Activated CD4-positive, alpha-beta T cell treated with anti-CD3 and anti-CD28 coated beads for 1 hour (primary cell): Measurements from ENCODE around the gene ETNK1.
"Not testable (repeated sequence)": the region's sequence is repeated elsewhere in the genome, so short reads cannot be mapped to it uniquely, and the experiment has no call there.

Experiments used
- DNase-seq: peaks from one replicate; pipeline ENCODE4 v3.0.0-alpha.2; 2020

Gene ETNK1, protein sequence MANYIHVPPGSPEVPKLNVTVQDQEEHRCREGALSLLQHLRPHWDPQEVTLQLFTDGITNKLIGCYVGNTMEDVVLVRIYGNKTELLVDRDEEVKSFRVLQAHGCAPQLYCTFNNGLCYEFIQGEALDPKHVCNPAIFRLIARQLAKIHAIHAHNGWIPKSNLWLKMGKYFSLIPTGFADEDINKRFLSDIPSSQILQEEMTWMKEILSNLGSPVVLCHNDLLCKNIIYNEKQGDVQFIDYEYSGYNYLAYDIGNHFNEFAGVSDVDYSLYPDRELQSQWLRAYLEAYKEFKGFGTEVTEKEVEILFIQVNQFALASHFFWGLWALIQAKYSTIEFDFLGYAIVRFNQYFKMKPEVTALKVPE

GRCh38 chr12:22624870-22625761 lies at the start of gene ETNK1:
ETNK1 (plus strand) TSS chr12:22625171; CDS start chr12:22625431, 260 bp downstream.
- DNase-seq, result peak; percentile 74

DNA sequence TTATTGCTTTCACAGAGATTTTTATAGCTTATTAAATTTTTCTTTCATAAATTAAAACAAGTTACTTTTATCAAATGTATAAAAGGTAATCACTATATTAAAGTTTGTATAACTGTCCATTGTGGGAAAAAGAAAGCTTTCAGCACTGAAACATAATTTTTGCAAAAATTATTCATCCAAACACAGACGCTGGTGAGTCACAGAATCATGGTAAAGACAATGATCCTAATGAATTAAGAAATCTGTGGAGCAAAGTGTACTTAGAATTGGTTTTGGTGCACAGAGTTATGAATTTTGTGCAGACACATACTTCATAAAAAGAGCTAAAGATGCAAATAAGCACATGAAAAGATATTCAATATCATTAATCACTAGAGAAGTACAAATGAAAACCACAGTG lies 48.9 kb upstream of the ETNK1 start:
- no peak for DNase-seq

GRCh38 chr12:22576473-22576872 lies 48.5 kb upstream of the ETNK1 start:
- DNase-seq, result no peak

DNA sequence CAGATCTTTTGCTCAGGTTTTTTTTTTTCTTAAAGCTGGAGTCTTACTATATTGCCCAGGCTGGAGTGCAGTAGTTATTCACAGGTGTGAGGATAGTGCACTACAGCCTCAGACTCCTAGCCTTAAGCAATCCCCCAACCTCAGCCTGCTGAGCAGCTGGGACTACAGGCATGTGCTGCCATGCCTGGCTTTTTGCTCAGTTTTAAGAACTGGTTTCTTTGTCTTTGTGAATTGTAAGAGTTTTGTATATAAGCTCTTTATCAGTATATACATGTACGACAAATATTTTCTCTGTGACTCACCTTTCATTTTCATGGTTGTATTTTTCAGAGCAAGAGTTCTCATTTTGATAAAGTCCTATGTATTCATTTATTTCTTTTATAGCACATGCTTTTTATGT lies 47.3 kb upstream of the ETNK1 start:
- no peak for DNase-seq

GRCh38 chr12:22578328-22578727 lies 46.6 kb upstream of the ETNK1 start:
- DNase-seq, result no peak

GRCh38 chr12:22588817-22589216 lies 36.2 kb upstream of the ETNK1 start:
- no peak for DNase-seq

DNA sequence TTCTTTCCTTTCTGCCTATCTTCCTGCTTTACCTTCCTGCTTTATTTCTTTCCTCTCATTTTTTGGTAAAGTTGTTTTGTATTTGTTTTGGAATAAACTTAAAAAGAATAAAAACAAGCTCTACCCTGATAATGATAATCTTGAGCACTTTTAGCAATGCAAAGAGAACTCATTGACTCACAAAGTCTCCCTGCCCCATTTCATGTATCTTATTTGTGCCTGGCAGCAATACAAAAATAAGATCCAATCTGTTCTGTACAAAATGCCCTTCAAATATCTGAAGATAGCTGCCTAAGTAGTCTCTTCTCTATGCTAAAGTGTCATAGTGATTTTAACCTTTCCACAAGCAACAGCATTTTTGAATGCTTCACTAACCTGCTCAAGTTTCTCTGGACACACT lies 31.1 kb upstream of the ETNK1 start:
- no peak for DNase-seq

DNA sequence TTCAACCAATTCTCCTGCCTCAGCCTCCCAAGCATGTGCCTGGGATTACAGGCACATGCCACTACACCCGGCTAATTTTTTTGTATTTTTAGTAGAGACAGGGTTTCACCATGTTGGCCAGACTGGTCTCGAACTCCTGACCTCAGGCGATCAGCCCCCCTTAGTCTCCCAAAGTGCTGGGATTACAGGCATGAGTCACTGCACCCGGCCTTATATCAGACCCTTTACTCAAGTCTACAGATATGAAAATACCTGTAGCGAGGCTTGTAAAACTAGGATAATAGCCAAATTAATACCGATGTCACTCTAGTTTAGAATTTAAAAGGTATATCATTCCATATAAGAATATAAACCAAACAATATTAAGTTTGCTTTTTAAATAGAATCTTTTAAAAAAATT lies 27.4 kb upstream of the ETNK1 start:
- not testable (repeated sequence) for DNase-seq

DNA sequence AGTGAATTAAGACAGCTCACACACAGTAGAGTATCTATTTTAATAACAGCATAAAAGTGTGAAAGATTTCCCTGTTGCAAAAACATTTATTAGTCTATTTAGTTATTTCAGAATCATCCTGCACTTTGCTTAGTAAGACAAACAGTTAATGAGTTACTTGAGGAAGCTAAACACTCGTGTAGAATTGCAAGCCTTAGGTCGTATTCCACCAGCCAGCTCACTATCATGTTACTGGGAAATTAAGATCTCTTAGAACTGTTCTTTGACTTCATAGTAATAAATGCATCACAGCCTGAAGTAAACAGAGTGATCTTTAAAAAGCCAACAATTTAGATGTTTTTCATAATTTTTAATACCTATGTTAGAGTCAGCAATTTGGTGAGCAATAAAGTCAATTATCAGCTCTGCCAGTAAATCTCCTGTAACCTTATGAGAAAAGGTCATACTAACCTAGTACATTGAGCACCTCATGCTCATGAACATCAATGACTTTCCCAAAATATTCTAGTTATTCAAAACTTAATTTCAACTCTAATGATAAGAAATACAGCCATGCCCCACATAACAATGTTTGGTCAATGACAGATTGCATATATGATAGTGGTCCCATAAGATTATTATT lies 26.7 kb upstream of the ETNK1 start:
- DNase-seq, result no peak

GRCh38 chr12:22598763-22599161 lies 26.2 kb upstream of the ETNK1 start:
- DNase-seq, result no peak

- no peak for DNase-seq
Observed at GRCh38 chr12:22600181-22600580, 24.8 kb upstream of the ETNK1 start.

GRCh38 chr12:22609501-22609900 lies 15.5 kb upstream of the ETNK1 start:
- DNase-seq, result no peak

GRCh38 chr12:22610131-22610530 lies 14.8 kb upstream of the ETNK1 start:
- no peak for DNase-seq

DNA sequence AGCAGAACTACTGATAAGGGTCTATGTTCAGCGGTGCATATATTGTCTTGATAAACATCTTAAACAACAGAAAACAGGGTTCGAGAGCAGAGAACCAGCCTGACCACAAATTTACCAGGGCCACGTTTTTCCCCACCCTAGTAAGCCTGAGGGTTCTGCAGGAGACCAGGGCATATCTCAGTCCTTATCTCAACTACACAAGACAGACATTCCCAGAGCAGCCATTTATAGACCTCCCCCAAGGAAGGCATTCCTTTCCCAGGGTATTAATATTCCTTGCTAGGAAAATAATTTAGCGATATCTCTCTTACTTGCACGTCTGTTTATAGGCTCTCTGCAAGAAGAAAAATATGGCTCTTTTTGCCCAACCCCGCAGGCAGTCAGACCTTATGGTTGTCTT lies 12.1 kb upstream of the ETNK1 start:
- DNase-seq, result not testable (repeated sequence)

DNA sequence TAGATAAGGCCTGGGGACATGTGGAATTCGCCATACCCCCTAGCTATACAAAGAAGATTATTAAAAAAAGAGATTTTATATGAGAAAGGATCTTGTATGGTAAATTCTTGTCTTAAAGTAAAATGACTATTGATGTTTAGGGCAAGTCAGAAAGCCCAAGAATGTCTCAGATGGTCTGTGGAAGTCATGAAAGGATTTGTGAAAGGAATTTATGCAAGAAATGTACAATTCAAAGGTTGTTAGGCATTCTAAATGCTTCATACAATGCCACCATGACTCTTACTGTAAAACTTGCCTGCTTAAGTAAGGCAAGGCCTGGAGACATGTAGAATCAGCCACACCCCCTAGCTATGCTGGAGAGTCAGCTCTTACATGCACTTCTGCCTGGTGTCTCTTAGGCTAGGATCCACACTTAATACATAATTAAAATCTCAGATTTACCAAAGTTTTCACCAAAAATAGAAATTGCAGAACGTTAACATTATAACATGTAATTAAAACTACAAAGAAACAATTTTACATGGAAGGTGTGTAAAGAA lies 8.9 kb upstream of the ETNK1 start:
- no peak for DNase-seq

DNA sequence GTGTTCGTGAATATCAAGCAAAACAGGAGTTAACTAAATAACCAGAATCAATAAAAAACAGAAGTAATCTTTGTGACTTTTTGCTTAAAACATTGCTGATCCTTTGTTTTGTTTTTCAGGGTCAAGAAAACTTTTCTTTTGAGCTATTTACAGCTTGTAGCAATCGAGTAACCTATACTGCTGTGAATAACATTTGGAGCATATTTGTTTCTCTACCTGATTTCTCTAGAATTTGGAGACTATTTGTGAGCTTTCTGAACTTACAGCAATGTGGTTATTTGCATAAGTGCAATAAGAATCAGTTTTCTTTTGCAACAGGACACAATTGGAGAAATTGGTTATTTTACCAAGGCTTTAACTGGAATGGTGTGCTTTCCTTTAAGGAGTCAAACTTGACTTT lies 7.3 kb upstream of the ETNK1 start:
- no peak for DNase-seq

DNA sequence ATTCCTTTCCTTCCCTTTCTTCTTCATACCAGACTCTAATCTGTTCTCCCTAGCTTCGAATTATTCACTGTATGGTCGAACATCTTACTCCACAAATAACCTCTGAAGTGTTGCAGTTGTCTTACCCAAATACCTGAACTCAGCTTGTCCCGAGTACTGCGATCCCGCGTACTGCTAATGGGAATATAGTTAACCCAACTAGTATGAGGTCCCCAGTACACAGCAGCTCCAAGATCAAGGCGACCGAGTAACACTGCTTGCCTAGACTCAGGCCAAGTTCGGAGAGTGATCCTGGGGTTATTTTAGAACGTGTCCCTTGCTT lies 462 bp upstream of the ETNK1 start:
- no peak for DNase-seq

DNA sequence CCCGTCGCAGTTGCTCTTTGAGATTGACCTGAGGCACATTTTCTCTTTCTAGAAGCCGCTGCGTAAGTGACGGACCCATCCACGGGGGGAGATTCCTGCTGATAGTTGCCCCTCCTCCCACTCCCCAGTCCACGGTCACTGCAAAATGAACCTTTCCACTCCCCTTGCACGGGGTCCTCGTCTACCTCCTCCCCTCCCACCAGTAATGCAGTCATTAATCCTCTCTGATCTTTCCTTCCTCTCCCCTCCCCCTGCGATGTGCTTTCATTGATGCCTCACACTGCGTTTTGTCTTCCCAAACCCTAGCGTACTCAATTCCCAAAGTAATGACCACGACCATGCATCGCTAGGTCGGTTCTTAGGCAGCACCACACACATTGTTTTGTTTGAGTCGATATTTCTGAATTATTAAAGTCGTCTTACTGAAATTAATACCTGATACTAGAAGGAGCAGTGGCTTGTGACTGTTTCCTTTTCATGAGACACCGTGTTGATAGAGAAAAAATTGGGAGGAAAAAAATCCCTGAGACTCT lies 857 bp downstream of the ETNK1 start:
- DNase-seq, result no peak

DNA sequence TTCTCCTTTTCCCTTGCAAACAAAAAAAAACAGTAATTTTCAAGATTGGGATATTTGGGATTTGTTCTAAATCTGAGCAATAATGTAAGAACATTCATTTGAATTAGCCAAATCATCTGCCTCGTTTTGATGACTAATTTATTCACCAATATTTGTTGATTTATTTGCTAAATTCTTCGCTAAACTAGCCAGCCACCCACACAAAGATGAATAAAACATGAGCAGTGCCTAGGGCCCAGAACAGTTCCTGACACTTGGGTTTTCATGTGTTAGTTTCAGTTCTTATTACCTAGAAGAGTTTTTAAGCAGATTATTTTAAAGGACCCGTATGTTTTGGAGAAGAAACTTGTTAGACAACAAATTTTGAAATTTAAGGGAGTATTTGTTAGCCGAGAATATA lies 1.4 kb downstream of the ETNK1 start:
- DNase-seq, result no peak

- no peak for DNase-seq
Observed at GRCh38 chr12:22627371-22627770, 2.4 kb downstream of the ETNK1 start.

- no peak for DNase-seq
Observed at GRCh38 chr12:22628228-22628627, 3.3 kb downstream of the ETNK1 start.

- DNase-seq, result no peak
Observed at GRCh38 chr12:22631863-22632463, 7.0 kb downstream of the ETNK1 start.

DNA sequence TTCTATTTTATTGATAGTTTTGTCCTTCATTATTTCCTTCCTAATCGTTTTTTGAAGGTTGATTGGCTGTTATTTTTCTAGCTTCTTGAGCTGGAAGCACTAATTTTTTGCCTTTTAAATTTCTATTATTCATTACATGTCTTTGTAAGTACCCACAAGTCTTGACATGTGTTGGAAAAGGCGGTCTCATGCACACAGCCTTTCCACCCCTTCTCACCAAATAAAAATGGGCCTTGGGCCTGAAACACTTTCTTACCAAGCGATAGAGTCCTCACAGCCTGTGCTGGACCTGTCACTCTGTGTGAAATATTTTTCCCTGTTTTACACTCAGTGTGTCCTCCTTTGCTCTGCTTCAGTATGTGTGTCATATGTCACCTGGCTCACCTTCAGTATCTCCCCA lies 9.9 kb downstream of the ETNK1 start:
- DNase-seq, result no peak
